Measurements from ENCODE around the gene ABHD5.
"Not testable (repeated sequence)": the region's sequence is repeated elsewhere in the genome, so short reads cannot be mapped to it uniquely, and the experiment has no call there.

ABHD5 gene

DNA sequence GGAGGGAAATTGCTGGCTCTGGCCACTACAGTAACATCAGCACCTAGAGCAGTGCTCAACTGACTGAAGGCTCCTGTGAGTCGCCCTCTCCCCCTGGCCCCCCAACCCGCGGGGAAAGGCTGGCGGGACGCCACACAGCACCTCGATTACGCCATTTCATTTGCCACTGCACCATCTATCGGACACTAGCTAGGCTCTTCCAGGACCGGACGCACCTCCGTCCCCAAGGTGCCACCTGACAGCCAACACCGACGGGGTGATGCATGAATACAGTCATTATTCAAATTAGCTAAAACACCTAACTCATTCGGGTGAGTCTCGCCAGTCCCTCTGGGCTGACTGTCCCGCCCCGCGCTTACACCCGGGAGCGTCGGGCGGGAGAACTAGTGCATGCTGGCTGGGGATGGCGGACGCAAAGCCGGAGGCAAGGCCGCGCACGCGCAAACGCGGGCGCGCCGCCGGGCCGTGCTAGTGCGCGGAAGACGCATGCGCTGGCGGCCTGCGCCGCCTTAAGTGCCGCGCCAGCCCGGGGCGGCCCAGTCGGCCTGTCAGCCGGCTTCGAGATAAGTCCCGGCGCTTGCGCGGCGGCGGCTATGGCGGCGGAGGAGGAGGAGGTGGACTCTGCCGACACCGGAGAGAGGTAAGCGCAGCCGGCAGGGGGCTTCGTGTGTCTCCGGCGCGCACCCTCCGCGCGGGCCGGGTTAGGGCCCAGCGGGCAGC, at the start of gene ABHD5:
Gene ABHD5, plus strand, starts transcription at position 539 of the 720 bp plus-strand sequence. Its CDS starts 55 bp downstream, at position 594.
- peak; percentile 92 for DNase-seq (ENCODE audit: low spot score)

DNA sequence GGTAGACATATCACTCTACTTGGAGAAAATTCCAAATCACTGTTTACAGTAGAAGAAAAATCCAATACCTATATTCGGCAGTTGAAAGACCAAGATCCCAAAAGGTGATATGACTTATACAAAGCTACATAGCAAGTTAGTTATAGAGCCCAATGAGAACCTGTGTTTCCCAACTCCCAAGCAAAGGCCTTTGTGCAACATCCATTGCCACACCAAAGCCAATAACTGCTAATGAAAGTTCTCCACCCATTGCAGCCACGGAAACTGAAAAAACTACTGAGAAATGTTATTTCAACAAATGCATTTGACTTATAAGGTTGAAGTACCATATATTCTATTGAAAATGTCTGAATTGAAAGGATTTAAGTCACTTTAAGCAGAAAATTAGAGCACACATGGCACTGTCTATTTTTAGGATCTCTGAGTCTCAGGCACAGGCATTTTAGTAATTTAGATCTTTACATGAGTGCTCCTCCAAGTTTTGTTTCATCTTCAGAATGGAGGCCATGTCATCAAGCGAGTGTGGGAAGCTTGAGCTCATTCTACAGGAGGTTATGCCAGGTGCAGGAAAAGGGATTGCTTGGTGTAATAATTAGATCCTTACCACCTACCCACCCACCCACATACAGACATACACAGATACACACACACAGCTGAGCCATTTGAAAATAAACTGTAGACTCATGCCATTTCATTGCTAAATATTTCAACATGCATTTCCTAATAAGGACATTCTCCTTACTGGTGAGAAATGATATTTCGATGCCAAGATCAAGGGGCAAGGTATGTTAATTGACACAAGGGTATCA, 49.2 kb upstream of the ABHD5 start:
- DNase-seq (ENCODE audit: low spot score) = peak; percentile 62

DNA sequence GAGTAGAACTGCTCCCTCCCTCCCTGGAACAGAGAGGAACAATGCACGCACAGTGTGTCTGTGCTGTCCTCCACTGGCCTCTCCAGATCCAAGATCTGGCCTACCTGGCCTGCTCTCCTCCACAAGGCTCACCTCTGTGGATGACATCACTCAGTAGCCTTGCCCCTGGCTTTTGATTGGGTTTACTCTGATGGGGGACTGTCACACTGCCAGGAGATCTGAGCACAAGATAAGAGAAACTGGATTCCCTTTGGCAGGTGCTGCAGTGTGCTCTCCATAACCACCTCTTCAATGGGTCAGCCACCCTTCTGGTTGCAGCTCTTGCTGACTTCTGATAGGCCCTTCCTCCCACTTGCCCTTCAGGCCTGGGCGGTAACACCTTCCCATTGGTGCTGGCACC, 46.3 kb upstream of the ABHD5 start:
- no peak for DNase-seq (ENCODE audit: low spot score)

DNA sequence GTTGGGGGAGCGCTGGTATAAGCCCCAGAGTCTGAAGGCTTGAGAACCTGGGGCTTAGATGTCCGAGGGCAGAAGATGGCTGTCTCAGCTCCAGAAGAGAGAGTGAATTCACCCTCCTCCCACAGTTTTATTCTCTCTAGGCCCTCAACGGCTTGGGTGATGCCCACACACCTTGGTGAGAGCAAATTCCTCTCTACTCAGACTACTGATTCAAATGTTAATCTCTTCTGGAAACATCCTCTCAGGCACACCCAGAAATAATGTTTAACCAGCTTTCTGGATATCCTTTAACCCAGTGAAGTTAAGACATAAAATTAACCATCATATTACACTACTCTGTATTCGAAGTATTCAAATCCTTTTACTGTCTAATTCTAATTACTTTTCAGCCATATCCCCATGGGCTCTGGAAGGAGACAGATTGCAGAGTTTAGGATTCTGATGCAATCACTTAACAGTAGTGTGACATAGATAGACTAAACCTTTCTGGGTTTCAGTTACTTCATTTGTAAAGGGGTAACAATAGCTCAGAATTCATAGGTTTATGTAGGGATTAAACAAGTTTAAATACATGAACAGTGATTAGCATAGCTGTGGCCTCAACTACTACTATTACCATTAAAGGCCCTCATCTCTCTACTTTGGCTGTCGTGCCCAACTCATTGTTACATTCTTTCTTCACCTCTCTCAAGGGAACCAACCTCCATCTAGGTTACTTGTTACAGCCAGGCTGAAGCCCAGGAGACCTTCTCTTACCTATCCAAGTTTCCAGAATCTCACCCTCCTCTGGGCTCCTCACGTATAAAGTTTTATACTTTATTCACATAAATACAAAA, 43.2 kb upstream of the ABHD5 start:
- no peak for DNase-seq (ENCODE audit: low spot score)

DNA sequence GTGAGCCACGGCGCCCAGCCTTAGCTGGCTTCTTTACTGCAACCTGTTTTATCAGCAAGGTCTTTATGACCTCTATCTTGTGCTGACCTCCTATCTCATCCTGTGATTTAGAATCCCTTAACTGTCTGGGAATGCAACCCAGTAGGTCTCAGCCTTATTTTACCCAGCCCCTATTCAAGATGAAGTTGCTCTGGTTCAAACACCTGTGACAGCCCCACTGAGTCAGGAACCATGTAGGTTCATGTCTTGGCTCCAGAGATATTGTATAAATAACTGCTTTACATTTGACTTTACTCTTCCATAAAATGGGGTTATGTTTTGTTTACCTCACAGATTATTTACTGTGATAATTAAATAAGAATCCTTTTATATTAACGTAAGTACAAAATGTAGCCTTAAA, 41.8 kb upstream of the ABHD5 start:
- no peak for DNase-seq (ENCODE audit: low spot score)

GRCh38 chr3:43649365-43649968, 41.3 kb upstream of the ABHD5 start:
- no peak for DNase-seq (ENCODE audit: low spot score)

DNA sequence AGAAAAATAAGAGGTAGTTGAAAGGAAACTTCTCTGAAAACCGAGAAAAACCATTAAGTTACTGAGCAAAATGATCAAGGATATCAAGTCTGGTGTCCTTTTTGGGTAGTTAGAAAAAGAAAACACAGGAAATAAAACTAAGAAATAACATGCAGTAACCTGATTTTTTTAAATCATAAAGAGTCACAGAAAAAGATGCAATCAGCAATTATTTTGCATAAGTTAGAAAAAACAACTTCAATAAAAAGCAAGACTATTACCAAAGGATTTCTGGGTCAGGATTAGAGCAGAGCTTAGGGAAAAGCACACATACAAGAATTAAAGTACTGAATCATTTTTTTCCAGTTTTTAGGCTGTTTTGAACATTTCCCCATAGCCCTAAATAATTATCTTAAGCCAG, 40.4 kb upstream of the ABHD5 start:
- DNase-seq (ENCODE audit: low spot score) = no peak

DNA sequence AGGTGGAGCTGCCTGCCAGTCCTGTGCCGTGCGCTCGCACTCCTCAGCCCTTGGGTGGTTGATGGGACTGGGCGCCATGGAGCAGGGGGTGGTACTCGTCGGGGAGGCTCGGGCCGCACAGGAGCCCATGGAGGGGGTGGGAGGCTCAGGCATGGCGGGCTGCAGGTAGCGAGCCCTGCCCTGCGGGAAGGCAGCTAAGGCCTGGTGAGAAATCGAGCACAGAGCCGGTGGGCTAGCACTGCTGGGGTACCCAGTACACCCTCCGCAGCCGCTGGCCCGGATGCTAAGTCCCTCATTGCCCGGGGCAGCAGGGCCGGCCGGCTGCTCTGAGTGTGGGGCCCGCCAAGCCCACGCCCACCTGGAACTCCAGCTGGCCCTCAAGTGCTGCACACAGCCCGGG, 34.3 kb upstream of the ABHD5 start:
- DNase-seq (ENCODE audit: low spot score) = not testable (repeated sequence)

DNA sequence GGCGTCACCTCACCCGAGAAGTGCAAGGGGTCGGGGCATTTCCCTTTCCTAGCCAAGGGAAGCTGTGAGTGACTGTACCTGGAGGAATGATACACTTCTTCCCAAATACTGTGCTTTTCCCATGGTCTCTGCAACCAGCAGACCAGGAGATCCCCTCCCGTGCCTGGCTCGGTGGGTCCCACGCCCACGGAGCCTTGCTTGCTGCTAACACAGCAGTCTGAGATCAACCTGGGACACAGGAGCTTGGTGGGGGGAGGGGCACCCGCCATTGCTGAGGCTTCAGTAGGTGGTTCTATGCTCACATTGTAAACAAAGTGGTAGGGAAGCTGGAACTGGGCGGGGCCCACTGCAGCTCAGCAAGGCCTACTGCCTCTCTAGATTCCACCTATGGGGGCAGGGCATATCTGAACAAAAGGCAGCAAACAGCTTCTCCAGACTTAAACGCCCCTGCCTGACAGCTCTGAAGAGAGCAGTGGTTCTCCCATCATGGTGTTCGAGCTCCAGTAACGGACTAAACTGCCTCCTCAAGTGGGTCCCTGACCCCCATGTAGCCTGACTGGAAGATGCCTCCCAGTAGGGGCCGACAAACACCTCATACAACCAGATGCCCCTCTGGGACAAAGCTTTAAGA, 31.4 kb upstream of the ABHD5 start:
- no peak for DNase-seq (ENCODE audit: low spot score)

DNA sequence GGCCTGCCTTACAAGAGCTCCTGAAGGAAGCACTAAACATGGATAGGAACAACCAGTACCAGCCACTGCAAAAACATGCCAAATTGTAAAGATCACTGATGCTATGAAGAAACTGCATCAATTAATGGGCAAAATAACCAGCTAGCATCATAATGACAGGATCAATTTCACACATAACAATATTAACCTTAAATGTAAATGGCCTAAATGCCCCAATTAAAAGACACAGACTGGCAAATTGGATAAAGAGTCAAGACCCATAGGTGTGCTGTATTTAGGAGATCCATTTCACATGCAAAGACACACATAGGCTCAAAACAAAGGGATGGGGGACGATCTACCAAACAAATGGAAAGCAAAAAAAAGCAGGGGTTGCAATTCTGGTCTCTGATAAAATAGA, 29.4 kb upstream of the ABHD5 start:
- not testable (repeated sequence) for DNase-seq (ENCODE audit: low spot score)

DNA sequence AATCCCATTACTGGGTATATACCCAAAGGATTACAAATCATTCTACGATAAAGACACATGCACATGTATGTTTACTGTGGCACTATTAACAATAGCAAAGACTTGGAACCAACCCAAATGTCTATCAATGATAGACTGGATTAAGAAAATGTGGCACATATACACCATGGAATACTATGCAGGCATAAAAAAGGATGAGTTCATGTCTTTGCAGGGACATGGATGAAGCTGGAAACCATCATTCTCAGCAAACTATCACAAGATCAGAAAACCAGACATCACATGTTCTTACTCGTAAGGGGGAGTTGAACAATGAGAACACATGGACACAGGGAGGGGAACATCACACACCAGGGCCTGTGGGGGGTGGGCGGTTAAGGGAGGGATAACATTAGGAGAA, 25.7 kb upstream of the ABHD5 start:
- DNase-seq (ENCODE audit: low spot score) = not testable (repeated sequence)

DNA sequence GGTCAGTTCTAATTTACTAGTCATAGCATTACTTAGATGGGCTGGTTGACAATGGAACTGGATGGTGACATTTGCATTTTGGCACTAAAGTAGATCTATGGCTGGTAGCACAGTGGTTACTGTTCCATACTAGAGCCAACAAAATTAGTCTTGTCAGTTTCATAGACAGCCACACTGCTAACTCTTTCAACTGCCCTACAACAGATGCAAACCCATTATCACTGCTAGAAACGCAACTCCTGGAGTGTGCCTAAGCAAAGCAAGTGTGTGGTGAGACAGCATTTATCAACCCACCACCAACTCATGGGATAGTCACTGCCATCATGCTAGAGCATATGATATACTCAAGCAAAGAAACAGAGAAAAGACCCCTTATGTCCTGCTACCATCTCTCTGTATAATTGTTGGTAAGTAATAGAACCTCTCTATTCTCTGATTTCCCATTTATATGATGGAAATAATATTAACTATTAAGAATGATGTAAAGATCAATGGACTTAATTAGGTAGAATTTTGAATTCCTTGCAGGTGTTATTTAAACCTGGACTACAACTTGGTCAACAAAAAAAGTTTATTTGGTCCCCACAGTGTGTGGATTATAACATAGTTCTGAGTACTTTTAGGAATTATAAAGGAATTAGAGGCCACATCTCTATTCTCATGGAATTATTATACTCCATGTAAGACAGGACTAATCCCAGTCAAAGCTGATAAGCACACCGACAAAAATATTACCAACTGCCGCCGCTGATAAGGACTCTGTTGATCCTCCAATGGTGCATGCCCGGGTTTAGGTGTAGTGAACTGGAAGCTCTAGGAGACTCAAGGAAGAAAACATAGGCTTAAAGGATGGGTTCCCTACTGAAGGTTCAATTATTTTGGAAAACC, 19.9 kb upstream of the ABHD5 start:
- DNase-seq (ENCODE audit: low spot score) = no peak

- DNase-seq (ENCODE audit: low spot score) = no peak
These were observed 16.2 kb upstream of the ABHD5 start for GRCh38 chr3:43674345-43675085.

DNA sequence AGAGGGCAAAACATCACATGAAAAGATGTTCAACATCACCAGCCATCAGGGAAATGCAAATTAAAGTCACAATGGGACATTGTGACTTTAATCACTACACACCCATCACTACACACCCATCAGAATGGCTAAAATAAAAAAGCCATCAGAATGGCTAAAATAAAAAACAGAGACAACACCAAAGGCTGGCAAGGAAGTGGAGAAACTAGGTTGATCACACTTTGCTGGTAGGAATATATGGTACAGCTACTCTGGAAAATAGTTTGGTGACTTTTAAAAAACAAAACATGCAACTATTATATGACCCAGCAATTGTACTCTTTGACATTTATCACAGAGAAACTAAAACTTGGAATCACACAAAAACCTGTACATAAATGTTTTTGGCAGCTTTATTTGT, 15.1 kb upstream of the ABHD5 start:
- no peak for DNase-seq (ENCODE audit: low spot score)

- no peak for DNase-seq (ENCODE audit: low spot score)
These were observed 14.3 kb upstream of the ABHD5 start for GRCh38 chr3:43676441-43676840.

DNA sequence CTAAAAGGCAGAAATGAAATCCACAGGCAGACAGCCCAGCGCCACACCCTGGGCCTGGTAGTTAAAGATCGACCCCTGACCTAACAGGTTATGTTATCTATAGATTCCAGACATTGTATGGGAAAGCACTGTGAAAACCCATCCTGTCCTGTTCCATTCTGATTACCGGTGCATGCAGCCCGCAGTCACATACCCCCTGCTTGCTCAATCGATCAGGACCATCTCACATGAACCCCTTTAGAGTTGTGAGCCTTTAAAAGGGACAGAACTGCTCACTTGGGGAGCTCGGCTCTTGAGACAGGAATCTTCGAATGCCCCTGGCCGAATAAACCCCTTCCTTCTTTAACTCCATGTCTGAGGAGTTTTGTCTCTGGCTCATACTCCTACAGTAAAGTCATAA, 12.4 kb upstream of the ABHD5 start:
- DNase-seq (ENCODE audit: low spot score) = not testable (repeated sequence)

DNA sequence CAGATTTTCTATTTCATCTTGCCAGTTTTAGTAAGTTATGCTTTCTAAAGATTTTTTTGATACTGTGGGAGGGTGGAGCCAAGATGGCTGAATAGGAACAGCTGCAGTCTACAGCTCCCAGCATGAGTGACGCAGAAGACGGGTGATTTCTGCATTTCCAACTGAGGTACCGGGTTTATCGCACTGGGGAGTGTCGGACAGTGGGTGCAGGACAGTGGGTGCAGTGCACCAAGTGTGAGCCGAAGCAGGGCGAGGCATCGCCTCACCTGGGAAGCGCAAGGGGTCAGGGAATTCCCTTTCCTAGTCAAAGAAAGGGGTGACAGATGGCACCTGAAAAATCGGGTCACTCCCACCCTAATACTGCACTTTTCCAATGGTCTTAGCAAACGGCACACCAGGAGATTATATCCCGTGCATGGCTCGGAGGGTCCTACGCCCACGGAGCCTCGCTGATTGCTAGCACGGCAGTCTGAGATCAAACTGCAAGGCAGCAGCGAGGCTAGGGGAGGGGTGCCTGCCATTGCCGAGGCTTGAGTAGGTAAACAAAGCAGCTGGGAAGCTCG, 11.8 kb upstream of the ABHD5 start:
- not testable (repeated sequence) for DNase-seq (ENCODE audit: low spot score)

- not testable (repeated sequence) for DNase-seq (ENCODE audit: low spot score)
These were observed 9.9 kb upstream of the ABHD5 start for GRCh38 chr3:43680857-43681256.

- no peak for DNase-seq (ENCODE audit: low spot score)
These were observed 5.8 kb upstream of the ABHD5 start for GRCh38 chr3:43684944-43685343.

- no peak for DNase-seq (ENCODE audit: low spot score)
These were observed 4.8 kb upstream of the ABHD5 start for GRCh38 chr3:43685921-43686320.
